Endothelial cell of umbilical vein (primary cell): Measurements from ENCODE around the gene PHLPP1. TPM values are rescaled to one million over a fixed set of nuclear protein-coding genes. Genes with fewer than 3 reads are reported as not detected.

Experiments
- BruUV-seq: library from RNA; stranded (reverse); fragments of 400-500 nt; replicated peaks from 2 replicates; lab custom pipeline; 2021; lab: Mats Ljungman, UMichigan
- CTCF ChIA-PET: fragments of 300-600, 350-600 bp; sonication (Branson Sonifier 250); formaldehyde crosslinking; loops from one replicate; lab custom pipeline; 2021; ENCODE audit warnings: antibody characterized with exemption, inconsistent platforms; lab: Charles Lee
- POLR2A ChIA-PET: fragments of 300-600, 350-600 bp; sonication (Branson Sonifier 250); formaldehyde crosslinking; loops from one replicate; lab custom pipeline; 2021; ENCODE audit warnings: antibody characterized with exemption, inconsistent platforms; lab: Charles Lee
- DNase-seq: peaks from one replicate; pipeline ENCODE4 v3.0.0-alpha.2; 2011; ENCODE audit warnings: low read depth, low spot score
- FAIRE-seq: peaks from 2 replicates; lab custom pipeline; 2011; peaks lifted over from hg19 to GRCh38; lab: Jason Lieb, UNC
- H2AFZ ChIP-seq: 2 replicates; pipeline ENCODE4 v1.6.0; 2012; ENCODE audit warnings: low read depth, low read length, control low read depth, inconsistent platforms
- H3K27ac ChIP-seq: 2 replicates; pipeline ENCODE4 v1.5.1; 2011; ENCODE audit warnings: low read depth, mild to moderate bottlenecking, control low read depth, low read length, moderate library complexity; ENCODE audit not compliant: insufficient read depth
- H3K27me3 ChIP-seq, 2 experiments: 2 replicates each; pipeline versions ENCODE4 v1.6.0 to v1.6.1; 2011; ENCODE audit warnings: low read length in 2 of 2, mixed read lengths in 1 of 2; ENCODE audit not compliant: control insufficient read depth in 2 of 2, insufficient read depth in 2 of 2
- H3K36me3 ChIP-seq, 2 experiments: 2 replicates in 1 of 2; 3 replicates in 1 of 2; pipeline ENCODE4 v1.5.1; 2011; ENCODE audit warnings: low read length in 2 of 2, mild to moderate bottlenecking in 1 of 2, moderate library complexity in 1 of 2; ENCODE audit not compliant: control insufficient read depth in 2 of 2, insufficient read depth in 2 of 2; ENCODE audit errors: extremely low read depth in 1 of 2
- H3K4me1 ChIP-seq: 3 replicates; pipeline ENCODE4 v1.5.1; 2011; ENCODE audit warnings: mild to moderate bottlenecking, low read length; ENCODE audit not compliant: control insufficient read depth, insufficient read depth; ENCODE audit errors: extremely low read depth
- H3K4me2 ChIP-seq: 2 replicates; pipeline ENCODE4 v1.6.1; 2011; ENCODE audit warnings: low read length, control low read depth, mixed read lengths; ENCODE audit not compliant: insufficient read depth
- H3K4me3 ChIP-seq, 3 experiments: fragments of 200-600 bp in 1 of 3; sonication (generic), shearing (Covaris generic) in 1 of 3; replicated peaks in 1 of 3; 2 replicates each; pipeline ENCODE4 v1.5.1; 2011 to 2016; ENCODE audit warnings: control low read depth in 3 of 3, low read length in 3 of 3, mild to moderate bottlenecking in 2 of 3, inconsistent platforms in 1 of 3, low read depth in 1 of 3, moderate library complexity in 1 of 3; ENCODE audit not compliant: insufficient read depth in 1 of 3
- H3K79me2 ChIP-seq: 2 replicates; pipeline ENCODE4 v1.6.0; 2012; ENCODE audit warnings: low read length, inconsistent platforms; ENCODE audit not compliant: control insufficient read depth, insufficient read depth
- H3K9ac ChIP-seq: replicated peaks from 2 replicates; pipeline ENCODE3; 2011; ENCODE audit warnings: low read length, control low read depth; ENCODE audit not compliant: insufficient read depth; ENCODE audit errors: extremely low read depth
- H3K9me1 ChIP-seq: replicated peaks from 3 replicates; pipeline ENCODE4 v1.6.0; 2011; ENCODE audit warnings: mild to moderate bottlenecking, low read length; ENCODE audit not compliant: control insufficient read depth, insufficient read depth; ENCODE audit errors: extremely low read depth
- H3K9me3 ChIP-seq: replicated peaks from 2 replicates; pipeline ENCODE4 v1.5.1; 2012; ENCODE audit warnings: low read length, inconsistent platforms; ENCODE audit not compliant: control insufficient read depth, insufficient read depth
- H4K20me1 ChIP-seq: replicated peaks from 2 replicates; pipeline ENCODE3; 2011; ENCODE audit warnings: mild to moderate bottlenecking, low read length; ENCODE audit not compliant: control insufficient read depth, insufficient read depth; ENCODE audit errors: extremely low read depth
- EZH2 ChIP-seq: IDR thresholded peaks from 2 replicates; pipeline ENCODE4 v1.6.1; 2012; ENCODE audit warnings: borderline replicate concordance, low read depth, mild to moderate bottlenecking, moderate library complexity, low read length, inconsistent platforms; ENCODE audit not compliant: severe bottlenecking
- FOS ChIP-seq: IDR thresholded peaks from 2 replicates; pipeline ENCODE4 v1.6.1; 2011; ENCODE audit warnings: mild to moderate bottlenecking, low read length, moderate library complexity, borderline replicate concordance; ENCODE audit not compliant: insufficient read depth
- GATA2 ChIP-seq: IDR thresholded peaks from 2 replicates; pipeline ENCODE4 v1.7.0; 2011; ENCODE audit warnings: low read depth, mild to moderate bottlenecking, moderate library complexity, mixed read lengths, low read length; ENCODE audit not compliant: insufficient read length, insufficient read depth
- JUN ChIP-seq: IDR thresholded peaks from 2 replicates; pipeline ENCODE4 v1.6.1; 2011; ENCODE audit warnings: borderline replicate concordance, low read depth; ENCODE audit not compliant: insufficient read length, insufficient read depth
- MYC ChIP-seq: IDR thresholded peaks from one replicate; pipeline ENCODE4 v1.6.1; 2011; ENCODE audit warnings: mild to moderate bottlenecking, low read depth, low read length
- POLR2A ChIP-seq: IDR thresholded peaks from 2 replicates; pipeline ENCODE4 v1.6.1; 2012; ENCODE audit warnings: low read depth, mild to moderate bottlenecking, control low read depth, low read length
- POLR2AphosphoS5 ChIP-seq: IDR thresholded peaks from 2 replicates; pipeline ENCODE4 v1.6.1; 2012; ENCODE audit warnings: low read depth, mild to moderate bottlenecking, control low read depth, low read length, moderate library complexity; ENCODE audit not compliant: insufficient read depth
- dilution Hi-C: fragments of 300-500 bp; cut with MboI; formaldehyde crosslinking; loops from one replicate; pipeline ENCODE4 v1.15.0; 2019; ENCODE audit warnings: low sequenced_read_pairs; ENCODE audit not compliant: extremely low pct_ligation_motif_present
- intact Hi-C: fragments of 100-400 bp; cut with micrococcal nuclease; formaldehyde crosslinking; loops from one replicate; pipeline ENCODE4 v1.10.0; 2022
- polyA plus RNA-seq, 4 experiments: library from polyadenylated mRNA; depleted of rRNA in 3 of 4; stranded (reverse) in 3 of 4; unstranded in 1 of 4; fragments of >200 nt; gene quantifications; 2 replicates each; pipeline versions ENCODE4 v1.2.1 to v1.2.3, GENCODE V29; 2011 to 2012; ENCODE audit warnings: missing spikeins in 1 of 4
- total RNA-seq: library from RNA; stranded (reverse); gene quantifications from 2 replicates; pipeline ENCODE4 v1.2.3, GENCODE V29; 2021
- TF ChIP-seq, protein P1 (sequence below): IDR thresholded peaks from 2 replicates; pipeline ENCODE4 v1.6.1; 2011; ENCODE audit not compliant: insufficient read depth, insufficient read length
- TF ChIP-seq, protein P2 (sequence below), 2 donors: IDR thresholded peaks; 1 replicate in 1 of 2; 2 replicates in 1 of 2; pipeline ENCODE4 v1.5.1; 2011; ENCODE audit warnings: low read length in 2 of 2, mild to moderate bottlenecking in 2 of 2, moderate library complexity in 2 of 2, control low read depth in 1 of 2, inconsistent platforms in 1 of 2, low read depth in 1 of 2; ENCODE audit not compliant: insufficient read depth in 1 of 2; ENCODE audit errors: extremely low read depth in 1 of 2

PHLPP1 gene
- total and polyA plus RNA-seq, 2 donors (not counting 3 experiments of a cell fraction or from before 2014, with no cell fraction given): 4.0 to 10.8 TPM

DNA sequence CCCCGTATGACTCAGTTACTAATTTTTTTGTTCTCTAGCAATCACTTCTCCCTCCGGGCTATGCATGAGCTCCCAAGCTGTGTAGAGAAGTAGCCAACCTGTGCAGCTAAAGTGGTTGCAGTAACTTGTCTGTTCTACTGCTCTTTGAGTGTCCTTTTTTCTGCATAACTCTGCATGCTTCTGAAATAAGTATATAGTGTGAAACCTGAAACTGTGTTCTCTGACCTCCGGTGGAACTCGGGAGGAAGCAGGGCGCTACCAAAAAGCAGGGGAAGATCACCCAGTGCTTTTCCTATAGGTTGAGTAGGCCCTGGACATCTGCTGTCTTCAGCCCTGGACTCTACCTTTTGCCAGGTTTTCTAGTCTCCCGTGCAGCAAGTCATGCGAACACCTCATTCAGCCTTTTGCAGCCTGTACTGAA lies 47.8 kb downstream of the PHLPP1 start:
- TF ChIP-seq EZH2 (no peak), JUN (no peak), GATA2 (no peak), FOS (no peak), POLR2AphosphoS5 (no peak), MYC (no peak), POLR2A (no peak)
- TF ChIP-seq, protein P1, sequence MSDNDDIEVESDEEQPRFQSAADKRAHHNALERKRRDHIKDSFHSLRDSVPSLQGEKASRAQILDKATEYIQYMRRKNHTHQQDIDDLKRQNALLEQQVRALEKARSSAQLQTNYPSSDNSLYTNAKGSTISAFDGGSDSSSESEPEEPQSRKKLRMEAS: no peak
- TF ChIP-seq, protein P2, sequence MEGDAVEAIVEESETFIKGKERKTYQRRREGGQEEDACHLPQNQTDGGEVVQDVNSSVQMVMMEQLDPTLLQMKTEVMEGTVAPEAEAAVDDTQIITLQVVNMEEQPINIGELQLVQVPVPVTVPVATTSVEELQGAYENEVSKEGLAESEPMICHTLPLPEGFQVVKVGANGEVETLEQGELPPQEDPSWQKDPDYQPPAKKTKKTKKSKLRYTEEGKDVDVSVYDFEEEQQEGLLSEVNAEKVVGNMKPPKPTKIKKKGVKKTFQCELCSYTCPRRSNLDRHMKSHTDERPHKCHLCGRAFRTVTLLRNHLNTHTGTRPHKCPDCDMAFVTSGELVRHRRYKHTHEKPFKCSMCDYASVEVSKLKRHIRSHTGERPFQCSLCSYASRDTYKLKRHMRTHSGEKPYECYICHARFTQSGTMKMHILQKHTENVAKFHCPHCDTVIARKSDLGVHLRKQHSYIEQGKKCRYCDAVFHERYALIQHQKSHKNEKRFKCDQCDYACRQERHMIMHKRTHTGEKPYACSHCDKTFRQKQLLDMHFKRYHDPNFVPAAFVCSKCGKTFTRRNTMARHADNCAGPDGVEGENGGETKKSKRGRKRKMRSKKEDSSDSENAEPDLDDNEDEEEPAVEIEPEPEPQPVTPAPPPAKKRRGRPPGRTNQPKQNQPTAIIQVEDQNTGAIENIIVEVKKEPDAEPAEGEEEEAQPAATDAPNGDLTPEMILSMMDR (IDR thresholded peaks at IDR 0.05; ENCODE audit: extremely low read depth in 1 of 2, insufficient read depth in 1 of 2, low read depth in 1 of 2, low read length in 2 of 2): no peak
- DNase-seq (no peak), FAIRE-seq (no peak)
- Histone ChIP-seq H3K4me1 (peaks cover 14% of the 10 kb centered on the region), H3K4me2 (no peak overlapping the region), H3K9me1 (no peaks in the 10 kb centered on the region), H3K27ac (no peak overlapping the region), H3K79me2 (no peaks in the 10 kb centered on the region), H4K20me1 (no peaks in the 10 kb centered on the region), H3K9ac (no peak overlapping the region), H3K9me3 (no peaks in the 10 kb centered on the region), H3K36me3 (no peaks in the 10 kb centered on the region), H2AFZ (no peak overlapping the region), H3K27me3 (no peaks in the 10 kb centered on the region), H3K4me3 (no peak overlapping the region)
- BruUV-seq: no TSS peak
- intact Hi-C loops (no loop called here), dilution Hi-C loops (no loop called here)
- CTCF ChIA-PET: interaction anchor here (1.4 kb wide), 1 partner anchor 14 kb away, joined by 3 read pairs; no protein-coding TSS in a partner anchor
- POLR2A ChIA-PET: no interaction called here
